GM18870 (cell line): ENCODE data around the gene SH3GL1.
A peak's percentile ranks its signal among the peaks of the same experiment; 100 is the strongest.

Experiments
- ATAC-seq: cut with Tn5 transposase; IDR thresholded peaks from one replicate; pipeline ENCODE4 v1.9.1; 2021; ENCODE audit warnings: moderate library complexity; ENCODE audit not compliant: unreplicated experiment

The SH3GL1 gene

GRCh38 chr19:4402171-4403004 is 2.0 kb upstream of the SH3GL1 start, which contains the start of gene CHAF1A:
Gene CHAF1A (plus strand): TSS chr19:4402640. CDS start chr19:4402763, 123 bp downstream.
- ATAC-seq: peak; percentile 83

GRCh38 chr19:4401769-4402170 is 1.4 kb upstream of the SH3GL1 start:
- ATAC-seq: no peak

DNA sequence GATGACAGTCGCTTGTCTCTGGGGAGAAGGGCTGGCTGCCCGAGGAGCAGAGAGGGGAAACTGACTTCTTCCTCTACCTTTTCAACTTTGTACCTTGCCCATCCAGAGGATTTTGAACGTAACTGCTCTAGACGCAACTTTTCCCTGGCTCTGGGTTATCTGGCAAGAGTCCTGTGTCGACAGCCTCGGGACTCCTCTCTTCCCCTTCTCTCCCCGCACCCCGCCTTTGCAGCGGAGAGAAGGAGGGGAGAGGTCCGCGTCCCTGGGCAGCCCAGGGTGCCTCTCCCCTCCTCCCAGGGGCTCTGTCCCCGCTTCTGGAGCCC is 574 bp downstream of the SH3GL1 start:
- no peak for ATAC-seq

GRCh38 chr19:4396949-4397783 is 3.2 kb downstream of the SH3GL1 start:
- ATAC-seq: no peak

DNA sequence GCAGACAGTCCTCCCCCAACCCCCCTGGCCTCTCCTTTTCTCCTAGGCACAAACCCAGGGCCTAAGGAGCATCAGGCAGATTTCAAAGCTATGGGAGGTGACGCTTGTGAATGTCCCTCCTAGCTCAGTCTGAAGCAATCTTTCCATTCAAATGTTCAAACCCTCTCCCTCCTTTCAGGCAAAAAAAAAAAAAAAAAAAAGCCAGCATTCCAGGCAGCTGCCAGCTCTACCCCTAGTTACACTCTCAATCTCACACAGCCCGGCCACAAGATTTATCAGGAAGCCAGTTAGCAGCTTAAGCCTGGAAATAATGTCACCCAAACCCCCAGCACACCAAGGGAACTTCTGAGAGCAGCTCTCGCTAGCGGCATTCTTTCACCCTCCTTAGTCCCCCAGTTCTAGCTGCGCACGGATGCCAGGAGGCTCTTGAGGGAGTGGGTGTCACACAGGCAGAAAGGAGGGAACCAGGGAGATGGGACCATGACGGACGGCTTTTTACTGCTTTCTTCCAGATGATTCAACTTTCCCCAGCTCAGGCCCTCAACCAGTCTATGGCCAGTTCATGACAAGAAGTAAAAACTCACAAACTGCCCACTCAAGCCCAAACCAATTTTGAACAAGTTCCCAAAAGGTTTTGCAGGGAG is 6.3 kb downstream of the SH3GL1 start:
- no peak for ATAC-seq

GRCh38 chr19:4391701-4392483 is 8.5 kb downstream of the SH3GL1 start:
- no peak for ATAC-seq

GRCh38 chr19:4391306-4391693 is 9.0 kb downstream of the SH3GL1 start:
- no peak for ATAC-seq

DNA sequence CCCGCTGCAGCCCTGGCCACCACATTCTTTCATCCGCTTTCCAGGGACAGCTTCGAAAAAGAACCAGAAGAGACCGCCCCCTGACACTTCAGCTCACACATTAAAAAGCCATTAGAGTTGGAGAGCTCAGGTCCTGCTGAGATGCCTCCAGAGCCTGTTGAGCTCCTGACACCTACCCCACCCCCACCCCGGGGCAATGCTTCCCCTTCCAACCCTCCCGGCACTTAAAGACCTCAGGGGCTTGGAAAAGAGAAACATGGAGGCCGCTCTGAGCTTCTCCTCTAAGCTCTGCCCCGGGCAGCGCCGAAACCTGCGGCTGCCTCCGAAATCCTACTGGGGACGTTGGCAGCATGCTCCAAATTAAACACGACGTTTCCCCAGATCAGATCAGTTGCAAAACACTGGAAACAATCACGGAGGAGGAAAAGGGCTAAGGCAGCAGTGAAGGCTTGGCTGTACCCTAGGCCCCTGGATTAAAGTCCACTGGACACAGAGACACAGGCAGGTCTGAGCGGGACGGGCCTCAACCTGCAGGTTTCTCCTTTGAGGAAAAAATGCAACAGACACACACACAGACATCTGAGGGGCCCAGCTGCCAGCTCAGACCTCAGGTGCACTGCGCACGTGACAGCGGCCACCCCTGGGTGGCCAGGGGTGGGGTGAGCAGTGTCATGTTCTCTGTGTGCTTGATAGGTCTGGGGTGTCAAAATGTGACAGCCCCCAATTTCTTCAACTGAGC is 9.6 kb downstream of the SH3GL1 start:
- no peak for ATAC-seq

DNA sequence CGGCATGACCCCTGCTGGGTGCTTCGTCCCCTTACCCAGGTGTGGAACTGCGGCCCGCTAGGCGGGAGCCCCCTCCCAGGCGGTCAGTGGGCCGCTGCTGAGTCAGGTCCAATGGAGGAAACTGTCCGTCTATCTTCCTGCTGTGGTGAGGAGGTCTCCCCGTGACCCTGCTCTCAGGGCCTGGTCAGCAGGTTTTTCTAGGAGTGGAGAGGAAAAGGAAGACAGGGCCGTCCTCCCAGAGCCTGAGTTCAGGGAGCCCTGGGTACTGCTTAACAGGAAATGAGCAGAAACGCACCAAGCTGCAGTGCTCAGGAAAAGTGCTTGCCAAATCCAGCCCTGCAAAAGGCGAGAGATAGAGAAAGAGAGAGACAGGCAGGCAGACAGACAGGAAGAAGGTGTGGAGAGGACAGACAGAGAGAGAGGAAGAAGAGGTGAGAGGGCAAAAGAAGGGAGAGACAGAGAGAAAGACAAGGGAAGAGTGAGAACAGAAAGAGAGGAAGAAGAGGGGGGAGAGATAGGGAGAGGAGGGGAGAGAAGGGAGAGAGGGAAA is 10.3 kb downstream of the SH3GL1 start:
- ATAC-seq: no peak

DNA sequence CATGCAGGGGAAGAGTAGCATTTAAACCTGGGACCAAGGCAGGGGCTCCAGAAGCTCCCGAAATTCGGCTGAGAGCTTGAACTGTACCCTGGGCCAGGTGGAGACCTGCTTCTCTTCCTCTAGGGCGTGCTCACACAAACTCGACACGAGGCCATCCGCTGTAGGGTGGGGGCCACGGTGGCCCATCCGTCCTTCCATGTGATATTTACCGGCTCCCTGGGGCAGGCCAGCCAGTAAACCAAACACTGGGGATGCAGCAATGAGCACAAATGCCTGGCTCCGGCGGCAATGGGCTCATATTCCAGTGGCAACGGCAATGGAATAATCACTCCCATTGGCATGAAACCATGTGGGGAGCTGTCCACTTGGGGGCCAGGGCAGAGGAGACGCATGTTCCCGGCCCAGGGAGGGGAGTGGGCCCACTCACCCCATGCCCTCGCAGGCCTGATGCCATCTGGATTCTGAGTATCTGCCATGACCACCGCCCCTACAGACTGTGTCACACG is 10.8 kb downstream of the SH3GL1 start:
- no peak for ATAC-seq

DNA sequence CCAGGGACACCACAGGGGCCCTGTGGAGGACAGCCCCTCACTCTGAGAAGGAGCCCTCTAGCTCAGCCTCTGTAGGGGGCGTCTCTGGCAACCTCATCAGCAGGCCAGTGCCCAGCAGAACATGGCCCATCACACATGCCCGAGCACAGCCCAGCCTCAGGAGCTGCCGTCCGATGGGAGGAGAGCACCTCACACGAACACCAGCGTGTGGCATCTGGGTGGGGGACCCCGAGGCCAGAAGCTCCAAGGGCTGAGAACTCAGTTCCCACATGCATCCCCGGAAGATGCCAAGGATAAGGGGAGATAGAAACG is 11.3 kb downstream of the SH3GL1 start:
- no peak for ATAC-seq

- ATAC-seq: no peak
Observed at GRCh38 chr19:4388337-4389063, 11.8 kb downstream of the SH3GL1 start.

GRCh38 chr19:4386041-4386782 is 14.1 kb downstream of the SH3GL1 start:
- ATAC-seq: no peak

- ATAC-seq: no peak
Observed at GRCh38 chr19:4385291-4386040, 14.9 kb downstream of the SH3GL1 start.

DNA sequence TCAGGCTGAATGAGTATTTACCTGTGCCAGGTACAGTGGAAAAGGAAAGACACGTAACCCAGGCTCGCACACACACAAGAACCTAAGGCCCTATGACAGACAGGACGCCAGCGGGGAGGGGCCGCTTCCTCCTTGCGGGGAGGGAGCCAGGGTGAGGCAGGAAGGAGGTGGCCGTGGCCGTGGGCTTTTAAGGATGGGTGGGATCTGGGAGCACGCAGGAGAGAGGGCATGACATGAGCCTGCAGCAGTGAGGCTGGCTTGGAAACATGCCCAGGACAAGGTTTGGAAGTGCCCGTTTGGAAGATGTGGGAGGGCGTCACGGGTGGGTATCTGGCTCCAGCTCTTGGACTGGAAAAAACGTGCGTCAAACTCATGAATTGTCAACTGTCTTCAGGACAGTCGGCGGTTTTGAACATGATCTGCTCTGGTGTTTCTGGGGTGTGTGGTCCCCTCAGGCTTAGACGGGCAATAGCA is 20.1 kb downstream of the SH3GL1 start:
- no peak for ATAC-seq

DNA sequence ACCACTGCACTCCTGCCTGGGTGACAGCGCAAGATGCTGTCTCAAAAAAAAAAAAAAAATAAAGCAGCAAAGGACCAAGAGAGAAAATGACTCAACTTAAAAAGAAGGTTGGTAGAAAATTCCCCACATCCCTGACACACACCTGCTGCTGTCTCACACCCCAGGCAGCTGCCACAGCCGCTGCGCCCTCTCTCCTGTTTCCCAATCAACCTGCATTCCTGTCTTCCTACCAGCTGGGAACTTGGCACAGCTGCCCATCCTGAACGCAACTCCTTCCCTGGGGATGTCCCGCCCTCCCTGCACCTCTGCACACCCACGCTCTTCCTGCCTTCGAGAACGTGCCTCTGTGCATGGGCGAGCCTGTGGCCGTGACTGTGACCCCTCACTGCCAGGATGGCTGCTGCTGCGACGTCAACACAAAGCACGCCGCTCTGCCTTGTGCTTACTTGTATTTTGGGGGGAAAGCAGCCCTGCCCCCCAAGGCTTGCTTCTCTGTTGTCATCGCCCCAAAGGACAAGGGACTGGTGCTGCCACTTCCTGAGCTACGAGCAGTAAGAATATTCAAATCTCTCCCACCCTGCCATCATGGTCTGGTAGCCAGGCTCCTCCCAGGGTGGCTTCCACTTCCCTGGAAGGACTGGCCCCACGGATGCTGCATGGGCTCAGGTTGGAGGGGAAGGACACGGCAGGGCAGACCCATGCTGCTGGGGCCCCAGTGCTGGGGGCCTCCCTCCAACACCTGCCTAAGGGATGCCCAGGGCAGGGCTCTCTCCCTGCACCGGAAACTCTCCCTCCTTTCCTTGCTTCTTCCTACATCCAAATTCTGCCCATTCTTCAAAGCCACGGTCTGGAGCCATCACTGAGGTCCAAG is 20.7 kb downstream of the SH3GL1 start:
- ATAC-seq: no peak

DNA sequence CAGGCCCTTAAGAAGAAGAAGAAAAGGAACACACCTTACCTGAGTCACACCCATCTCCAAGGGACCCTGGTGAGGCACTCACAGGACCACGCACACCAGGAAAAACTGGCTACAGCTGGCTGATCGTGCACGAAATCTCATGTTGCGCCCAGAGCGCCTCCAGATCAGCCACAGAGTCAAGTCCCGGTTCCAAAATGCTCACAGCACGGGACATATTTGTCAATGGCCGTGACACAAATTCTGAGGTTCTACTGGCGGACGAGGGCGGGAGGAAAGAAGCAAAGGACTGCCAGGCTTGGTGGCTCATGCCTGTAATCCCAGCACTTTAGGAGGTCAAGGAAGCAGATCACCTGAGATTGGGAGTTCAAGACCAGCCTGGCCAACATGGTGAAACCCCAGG is 21.5 kb downstream of the SH3GL1 start:
- ATAC-seq: no peak
